ENCODE data around the gene SPHK2.

The SPHK2 gene

GRCh38 chr19:48578891-48579290 lies 40.4 kb upstream of the SPHK2 start:
- no peak for DNase-seq
- H3K27ac ChIP-seq (ENCODE audit: insufficient read depth in 1 of 2, low read depth in 1 of 2, low read length in 2 of 2, poor library complexity in 1 of 2, severe bottlenecking in 2 of 2) = no peak overlapping the region
- no peaks in the 10 kb centered on the region for H3K9me3 ChIP-seq (ENCODE audit: control extremely low read depth in 1 of 5, control insufficient read depth in 4 of 5, insufficient read depth in 2 of 5, low read depth in 1 of 5, low read length in 4 of 5)
- peaks cover 0 to 3% (median 1%) of the 10 kb centered on the region in 4 experiments for H3K4me1 ChIP-seq (ENCODE audit: control extremely low read depth in 1 of 4, control insufficient read depth in 4 of 4, insufficient read depth in 4 of 4, low read length in 3 of 4)
- 80% methylated on average over 1 of the region's 3 CpGs for WGBS (ENCODE audit: insufficient coverage)
- H3K27me3 ChIP-seq (replicated peaks in 2 of 5; ENCODE audit: control insufficient read depth in 4 of 5, insufficient read depth in 5 of 5, low read length in 4 of 5) = no peaks in the 10 kb centered on the region
- ChIA-PET POLR2A (no interaction called here), CTCF (interaction anchor here (1.2 kb wide), 1 partner anchor 89 kb away, joined by 4 read pairs; no protein-coding TSS in a partner anchor)
- H3K4me3 ChIP-seq (ENCODE audit: control insufficient read depth in 1 of 7, extremely low read depth in 1 of 7, insufficient read depth in 4 of 7, low read depth in 2 of 7, low read length in 6 of 7) = no peak overlapping the region
- H3K36me3 ChIP-seq (ENCODE audit: control insufficient read depth in 4 of 4, insufficient read depth in 4 of 4, low read length in 3 of 4) = no peaks in the 10 kb centered on the region

GRCh38 chr19:48582168-48582567 lies 37.1 kb upstream of the SPHK2 start:
- Histone ChIP-seq H3K27me3 (replicated peaks in 2 of 5; ENCODE audit: control insufficient read depth in 4 of 5, insufficient read depth in 5 of 5, low read length in 4 of 5) (no peaks in the 10 kb centered on the region), H3K4me1 (ENCODE audit: control extremely low read depth in 1 of 4, control insufficient read depth in 4 of 4, insufficient read depth in 4 of 4, low read length in 3 of 4) (peaks cover 0 to 7% (median 5%) of the 10 kb centered on the region in 4 experiments), H3K4me3 (ENCODE audit: control insufficient read depth in 1 of 7, extremely low read depth in 1 of 7, insufficient read depth in 4 of 7, low read depth in 2 of 7, low read length in 6 of 7) (no peak overlapping the region), H3K36me3 (ENCODE audit: control insufficient read depth in 4 of 4, insufficient read depth in 4 of 4, low read length in 3 of 4) (no peaks in the 10 kb centered on the region), H3K27ac (ENCODE audit: insufficient read depth in 1 of 2, low read depth in 1 of 2, low read length in 2 of 2, poor library complexity in 1 of 2, severe bottlenecking in 2 of 2) (no peak overlapping the region), H3K9me3 (ENCODE audit: control extremely low read depth in 1 of 5, control insufficient read depth in 4 of 5, insufficient read depth in 2 of 5, low read depth in 1 of 5, low read length in 4 of 5) (no peaks in the 10 kb centered on the region)
- POLR2A ChIA-PET = no interaction called here
- WGBS (ENCODE audit: insufficient coverage) = no CpG with 5 or more reads among the region's 2 CpGs
- DNase-seq = no peak
- CTCF ChIA-PET = interaction anchor here (3.1 to 9.5 kb wide), 2 partner anchors 76 to 92 kb away, joined by 30 to 98 read pairs; no protein-coding TSS in a partner anchor

- Histone ChIP-seq H3K27me3 (replicated peaks in 2 of 5; ENCODE audit: control insufficient read depth in 4 of 5, insufficient read depth in 5 of 5, low read length in 4 of 5) (peaks cover 0 to 1% (median 0%) of the 10 kb centered on the region in 5 experiments), H3K27ac (ENCODE audit: insufficient read depth in 1 of 2, low read depth in 1 of 2, low read length in 2 of 2, poor library complexity in 1 of 2, severe bottlenecking in 2 of 2) (no peak overlapping the region), H3K9me3 (ENCODE audit: control extremely low read depth in 1 of 5, control insufficient read depth in 4 of 5, insufficient read depth in 2 of 5, low read depth in 1 of 5, low read length in 4 of 5) (no peaks in the 10 kb centered on the region), H3K4me1 (ENCODE audit: control extremely low read depth in 1 of 4, control insufficient read depth in 4 of 4, insufficient read depth in 4 of 4, low read length in 3 of 4) (peaks cover 0 to 13% (median 7%) of the 10 kb centered on the region in 4 experiments), H3K4me3 (ENCODE audit: control insufficient read depth in 1 of 7, extremely low read depth in 1 of 7, insufficient read depth in 4 of 7, low read depth in 2 of 7, low read length in 6 of 7) (no peak overlapping the region), H3K36me3 (ENCODE audit: control insufficient read depth in 4 of 4, insufficient read depth in 4 of 4, low read length in 3 of 4) (no peaks in the 10 kb centered on the region)
- WGBS (ENCODE audit: insufficient coverage) = 100% methylated on average over 1 of the region's 3 CpGs
- ChIA-PET POLR2A (no interaction called here), CTCF (interaction anchor here (0.9 to 9.5 kb wide), 8 partner anchors 20 to 321 kb away, joined by 3 to 98 read pairs (median 4); partner anchors contain the start of gene SPACA4)
- DNase-seq = no peak
Measured at GRCh38 chr19:48587387-48587786, 31.9 kb upstream of the SPHK2 start.

GRCh38 chr19:48588670-48589401 lies 30.5 kb upstream of the SPHK2 start:
- WGBS (ENCODE audit: insufficient coverage) = 4% methylated on average over 30 of the region's 36 CpGs
- POLR2A ChIA-PET = interaction anchor here (1.8 kb wide), 1 partner anchor 20 kb away, joined by 4 read pairs; no protein-coding TSS in a partner anchor
- Histone ChIP-seq H3K9me3 (ENCODE audit: control extremely low read depth in 1 of 5, control insufficient read depth in 4 of 5, insufficient read depth in 2 of 5, low read depth in 1 of 5, low read length in 4 of 5) (no peaks in the 10 kb centered on the region), H3K36me3 (ENCODE audit: control insufficient read depth in 4 of 4, insufficient read depth in 4 of 4, low read length in 3 of 4) (no peaks in the 10 kb centered on the region), H3K4me3 (ENCODE audit: control insufficient read depth in 1 of 7, extremely low read depth in 1 of 7, insufficient read depth in 4 of 7, low read depth in 2 of 7, low read length in 6 of 7) (peak overlapping the region; percentile 13 to 77 (median 48)), H3K27ac (ENCODE audit: insufficient read depth in 1 of 2, low read depth in 1 of 2, low read length in 2 of 2, poor library complexity in 1 of 2, severe bottlenecking in 2 of 2) (no peak overlapping the region), H3K27me3 (replicated peaks in 2 of 5; ENCODE audit: control insufficient read depth in 4 of 5, insufficient read depth in 5 of 5, low read length in 4 of 5) (peaks cover 0 to 1% (median 0%) of the 10 kb centered on the region in 5 experiments), H3K4me1 (ENCODE audit: control extremely low read depth in 1 of 4, control insufficient read depth in 4 of 4, insufficient read depth in 4 of 4, low read length in 3 of 4) (peaks cover 0 to 10% (median 6%) of the 10 kb centered on the region in 4 experiments)
- peak; percentile 81 to 88 (median 85) for DNase-seq
- CTCF ChIA-PET = interaction anchor here (0.9 to 9.5 kb wide), 9 partner anchors 9 to 193 kb away, joined by 3 to 98 read pairs (median 4); partner anchors contain the start of gene SPACA4

- H3K27me3 ChIP-seq (replicated peaks in 2 of 5; ENCODE audit: control insufficient read depth in 4 of 5, insufficient read depth in 5 of 5, low read length in 4 of 5) = peaks cover 0 to 1% (median 0%) of the 10 kb centered on the region in 5 experiments
- ChIA-PET CTCF (interaction anchor here (1.3 to 9.5 kb wide), 3 partner anchors 16 to 101 kb away, joined by 3 to 98 read pairs (median 57); partner anchors contain the start of gene SPACA4), POLR2A (no interaction called here)
- peaks cover 0 to 6% (median 3%) of the 10 kb centered on the region in 4 experiments for H3K4me1 ChIP-seq (ENCODE audit: control extremely low read depth in 1 of 4, control insufficient read depth in 4 of 4, insufficient read depth in 4 of 4, low read length in 3 of 4)
- WGBS (ENCODE audit: insufficient coverage) = 97% methylated on average over 5 of the region's 5 CpGs
- no peak overlapping the region for H3K4me3 ChIP-seq (ENCODE audit: control insufficient read depth in 1 of 7, extremely low read depth in 1 of 7, insufficient read depth in 4 of 7, low read depth in 2 of 7, low read length in 6 of 7)
- peak; percentile 20 to 43 (median 35) for DNase-seq
- H3K9me3 ChIP-seq (ENCODE audit: control extremely low read depth in 1 of 5, control insufficient read depth in 4 of 5, insufficient read depth in 2 of 5, low read depth in 1 of 5, low read length in 4 of 5) = no peaks in the 10 kb centered on the region
- no peak overlapping the region for H3K27ac ChIP-seq (ENCODE audit: insufficient read depth in 1 of 2, low read depth in 1 of 2, low read length in 2 of 2, poor library complexity in 1 of 2, severe bottlenecking in 2 of 2)
- H3K36me3 ChIP-seq (ENCODE audit: control insufficient read depth in 4 of 4, insufficient read depth in 4 of 4, low read length in 3 of 4) = no peaks in the 10 kb centered on the region
Measured at GRCh38 chr19:48591021-48591420, 28.3 kb upstream of the SPHK2 start.

- no peaks in the 10 kb centered on the region for H3K9me3 ChIP-seq (ENCODE audit: control extremely low read depth in 1 of 5, control insufficient read depth in 4 of 5, insufficient read depth in 2 of 5, low read depth in 1 of 5, low read length in 4 of 5)
- H3K27ac ChIP-seq (ENCODE audit: insufficient read depth in 1 of 2, low read depth in 1 of 2, low read length in 2 of 2, poor library complexity in 1 of 2, severe bottlenecking in 2 of 2) = no peak overlapping the region
- WGBS (ENCODE audit: insufficient coverage) = 99% methylated on average over 9 of the region's 9 CpGs
- CTCF ChIA-PET = interaction anchor here (0.6 to 5.9 kb wide), 6 partner anchors 10 to 323 kb away, joined by 3 to 25 read pairs (median 4); no protein-coding TSS in a partner anchor
- H3K4me1 ChIP-seq (ENCODE audit: control extremely low read depth in 1 of 4, control insufficient read depth in 4 of 4, insufficient read depth in 4 of 4, low read length in 3 of 4) = peaks cover 0 to 2% (median 0%) of the 10 kb centered on the region in 4 experiments
- H3K36me3 ChIP-seq (ENCODE audit: control insufficient read depth in 4 of 4, insufficient read depth in 4 of 4, low read length in 3 of 4) = no peaks in the 10 kb centered on the region
- no peak overlapping the region for H3K4me3 ChIP-seq (ENCODE audit: control insufficient read depth in 1 of 7, extremely low read depth in 1 of 7, insufficient read depth in 4 of 7, low read depth in 2 of 7, low read length in 6 of 7)
- DNase-seq = no peak
- POLR2A ChIA-PET = no interaction called here
- H3K27me3 ChIP-seq (replicated peaks in 2 of 5; ENCODE audit: control insufficient read depth in 4 of 5, insufficient read depth in 5 of 5, low read length in 4 of 5) = no peaks in the 10 kb centered on the region
Measured at GRCh38 chr19:48595171-48595570, 24.1 kb upstream of the SPHK2 start.

- no peak overlapping the region for H3K4me3 ChIP-seq (ENCODE audit: control insufficient read depth in 1 of 7, extremely low read depth in 1 of 7, insufficient read depth in 4 of 7, low read depth in 2 of 7, low read length in 6 of 7)
- H3K9me3 ChIP-seq (ENCODE audit: control extremely low read depth in 1 of 5, control insufficient read depth in 4 of 5, insufficient read depth in 2 of 5, low read depth in 1 of 5, low read length in 4 of 5) = no peaks in the 10 kb centered on the region
- H3K27me3 ChIP-seq (replicated peaks in 2 of 5; ENCODE audit: control insufficient read depth in 4 of 5, insufficient read depth in 5 of 5, low read length in 4 of 5) = no peaks in the 10 kb centered on the region
- WGBS (ENCODE audit: insufficient coverage) = 93% methylated on average over 5 of the region's 6 CpGs
- no peak for DNase-seq
- H3K36me3 ChIP-seq (ENCODE audit: control insufficient read depth in 4 of 4, insufficient read depth in 4 of 4, low read length in 3 of 4) = no peaks in the 10 kb centered on the region
- H3K4me1 ChIP-seq (ENCODE audit: control extremely low read depth in 1 of 4, control insufficient read depth in 4 of 4, insufficient read depth in 4 of 4, low read length in 3 of 4) = peaks cover 0 to 2% (median 0%) of the 10 kb centered on the region in 4 experiments
- no peak overlapping the region for H3K27ac ChIP-seq (ENCODE audit: insufficient read depth in 1 of 2, low read depth in 1 of 2, low read length in 2 of 2, poor library complexity in 1 of 2, severe bottlenecking in 2 of 2)
- ChIA-PET POLR2A (no interaction called here), CTCF (interaction anchor here (0.6 to 5.9 kb wide), 5 partner anchors 11 to 324 kb away, joined by 3 to 25 read pairs (median 4); no protein-coding TSS in a partner anchor)
Measured at GRCh38 chr19:48595833-48596232, 23.5 kb upstream of the SPHK2 start.

All from common myeloid progenitor, CD34-positive (primary cell).